ENCODE measurements around the gene COL4A4.

The COL4A4 gene

DNA sequence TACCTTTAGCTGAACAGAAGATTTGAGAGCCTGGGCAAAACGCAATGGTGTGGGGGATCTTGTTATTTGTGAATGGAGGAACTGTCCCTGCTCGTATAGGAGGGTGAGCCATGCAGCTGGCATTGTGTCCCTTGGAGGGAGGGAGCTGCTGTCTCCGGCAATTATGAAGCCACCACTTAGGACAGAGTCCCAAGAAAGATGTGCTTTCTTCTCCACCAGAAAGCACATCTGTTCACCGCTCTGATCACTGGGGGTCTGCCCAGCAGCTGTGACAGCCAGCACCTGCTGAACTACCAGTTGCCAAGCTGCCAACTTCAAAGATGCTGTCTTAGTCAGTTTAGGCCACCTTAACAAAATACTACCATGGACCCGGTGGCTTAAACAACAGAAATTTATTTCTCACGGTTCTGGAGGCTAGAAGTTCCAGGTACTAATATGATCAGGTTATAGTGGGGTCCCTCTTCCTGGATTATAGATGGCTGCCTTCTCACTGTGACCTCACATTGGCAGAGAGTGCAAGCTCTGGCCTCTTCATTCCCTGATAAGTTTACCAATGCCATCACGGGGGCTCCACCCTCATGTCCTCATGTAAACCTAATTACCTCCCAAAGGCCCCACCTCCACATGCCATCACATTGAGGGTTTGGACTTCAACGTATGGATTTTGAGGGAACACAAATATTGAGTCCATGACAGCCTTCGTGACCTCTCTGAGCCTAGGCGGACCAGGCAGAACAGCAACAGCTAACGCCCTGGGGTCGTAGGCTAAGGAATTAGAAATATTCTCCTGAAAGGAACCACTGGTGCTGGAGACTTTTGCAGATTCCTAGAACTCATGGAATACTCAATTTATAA lies 179.9 kb downstream of the COL4A4 start:
- DNase-seq: peak in 11 of 51 donors; percentile 4 to 33 (median 20)

DNA sequence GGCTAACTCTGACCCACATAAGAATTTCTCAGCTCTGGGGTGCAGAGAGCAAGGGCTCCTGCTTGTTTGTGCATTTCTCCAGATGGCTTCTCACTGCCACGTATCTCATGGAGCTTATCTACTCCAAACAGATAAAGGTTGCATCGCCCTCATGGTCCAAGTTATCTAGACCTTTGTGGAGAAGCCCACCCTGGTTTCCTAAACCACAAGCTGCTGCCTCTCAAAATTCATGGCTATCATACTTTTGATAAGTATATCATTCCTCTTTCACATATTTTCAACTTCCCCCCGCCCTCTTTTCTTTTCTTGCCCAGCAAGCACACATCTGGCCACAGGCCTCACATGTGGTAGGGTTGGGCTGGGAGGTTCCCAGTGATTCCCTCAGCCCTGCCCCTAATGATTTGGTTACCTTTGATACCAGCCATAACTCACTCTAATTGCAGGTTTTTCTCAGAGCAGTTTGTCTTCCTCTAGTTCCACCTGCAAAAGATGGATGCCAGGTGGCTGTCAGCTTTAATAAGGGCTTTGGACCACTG lies 182.1 kb downstream of the COL4A4 start:
- no peak for DNase-seq

DNA sequence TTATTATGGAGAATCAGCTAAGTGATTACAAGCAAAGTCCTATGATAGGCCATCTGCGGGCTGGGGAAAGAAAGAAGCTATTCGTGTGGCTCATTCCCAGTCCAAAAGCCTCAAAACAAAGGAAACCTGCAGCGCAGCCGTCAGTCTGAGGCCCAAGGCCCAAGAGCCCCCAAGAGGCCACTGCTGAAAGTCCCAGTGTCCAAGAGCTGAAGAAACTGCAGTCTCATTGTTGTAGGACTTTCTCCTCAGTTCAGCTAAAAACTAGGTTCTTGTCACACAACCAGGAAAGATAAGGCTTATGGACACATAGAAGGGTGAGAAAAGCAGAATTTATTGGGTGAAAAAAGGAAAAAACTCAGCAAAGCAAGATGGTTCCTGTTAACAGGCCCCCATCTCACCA lies 185.0 kb downstream of the COL4A4 start:
- peak in 23 of 51 donors; percentile 5 to 55 (median 24) for DNase-seq

DNA sequence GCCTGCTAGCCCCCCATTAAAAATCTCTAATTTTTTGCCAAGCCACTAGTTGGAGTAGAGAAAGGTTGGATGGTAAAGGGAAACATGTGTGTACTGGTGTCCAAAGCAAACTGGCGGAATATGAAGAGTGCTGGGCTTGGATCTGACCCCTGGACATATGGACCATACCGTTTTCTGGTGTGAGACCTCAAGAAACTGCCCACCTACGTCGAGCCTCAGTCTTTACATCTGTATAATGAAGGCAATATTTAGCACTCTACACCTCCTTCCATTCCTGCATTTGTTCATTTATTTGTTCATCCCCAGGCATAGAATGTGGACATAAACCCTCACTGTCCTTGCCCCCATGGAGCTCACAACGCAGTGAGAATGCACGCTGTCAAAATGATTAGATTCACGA lies 185.7 kb downstream of the COL4A4 start:
- DNase-seq: no peak

DNA sequence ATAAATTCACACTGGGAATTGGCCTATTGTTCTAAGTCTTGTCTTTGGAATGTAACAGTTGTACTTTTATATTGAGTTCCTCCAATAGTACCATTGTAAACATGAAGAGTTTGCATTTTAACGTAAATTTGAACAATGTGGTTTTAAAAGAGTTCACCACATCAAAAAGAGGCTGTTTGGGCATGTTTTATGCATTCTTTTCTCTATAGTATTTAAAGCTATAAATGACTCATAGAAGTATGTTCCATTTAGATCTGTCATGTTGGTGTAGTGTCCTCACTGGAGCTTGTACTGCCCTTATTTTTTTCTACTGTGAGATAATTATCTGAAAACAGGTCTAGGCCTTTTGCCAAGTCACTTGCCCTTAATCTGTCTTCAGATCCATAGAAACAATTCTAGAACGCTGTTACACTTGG lies 186.2 kb downstream of the COL4A4 start:
- no peak for DNase-seq

DNA sequence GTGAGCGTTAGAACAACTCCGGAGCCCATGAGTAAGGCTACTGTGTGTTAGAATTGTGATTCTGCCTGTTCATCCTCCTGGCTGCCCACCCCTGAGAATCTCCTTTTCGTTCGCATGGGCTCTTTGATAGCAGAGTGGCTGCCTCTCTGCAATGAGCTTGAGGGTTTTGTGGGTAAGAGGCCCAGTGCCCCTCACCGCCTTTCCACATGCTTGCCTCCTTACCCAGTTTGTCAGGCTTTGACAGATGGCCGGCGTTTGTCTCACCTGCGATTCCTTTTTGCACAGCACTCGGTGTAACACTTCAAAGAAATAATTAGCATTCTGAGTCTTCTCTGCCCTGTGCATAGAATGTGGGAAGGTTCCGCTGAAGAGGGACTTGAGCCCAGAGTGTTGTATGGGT lies 190.2 kb downstream of the COL4A4 start:
- no peak for DNase-seq

DNA sequence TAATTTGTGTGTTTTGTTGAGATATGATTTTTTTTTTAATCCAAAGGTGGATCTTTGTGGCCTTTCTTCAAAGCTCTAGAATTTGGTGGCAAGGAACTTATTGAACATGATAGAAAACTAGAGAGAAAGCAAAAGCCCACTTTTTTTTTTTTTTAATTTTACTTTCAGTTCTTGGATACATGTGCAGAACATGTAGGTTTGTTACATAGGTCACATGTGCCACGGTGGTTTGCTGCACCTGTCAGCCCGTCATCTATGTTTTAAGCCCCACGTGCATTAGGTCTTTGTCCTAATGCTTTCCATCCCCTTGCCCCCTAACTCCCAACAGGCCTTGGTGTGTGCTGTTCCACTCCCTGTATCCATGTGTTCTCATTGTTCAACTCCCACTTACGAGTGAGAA lies 192.2 kb downstream of the COL4A4 start:
- no peak for DNase-seq

DNA sequence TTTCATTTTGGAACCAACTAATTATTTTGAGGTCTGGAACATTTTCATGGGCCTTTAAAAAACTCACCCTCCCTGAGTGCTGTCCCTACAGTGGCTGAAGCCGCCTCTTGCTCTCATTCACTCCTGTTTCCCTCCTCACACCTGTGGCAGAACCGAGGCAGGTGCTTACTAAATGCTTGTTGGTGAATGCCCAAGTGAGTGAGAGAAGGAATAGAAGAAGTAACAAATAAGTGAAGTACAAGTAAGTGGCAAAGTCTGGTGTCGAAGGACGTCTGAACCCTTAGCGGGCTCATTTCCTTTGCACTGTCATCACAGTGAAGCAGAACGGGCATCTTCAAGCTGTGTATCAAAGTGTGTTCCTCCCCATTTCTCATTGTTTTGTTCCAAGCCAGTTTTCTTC lies 192.9 kb downstream of the COL4A4 start:
- DNase-seq: no peak

DNA sequence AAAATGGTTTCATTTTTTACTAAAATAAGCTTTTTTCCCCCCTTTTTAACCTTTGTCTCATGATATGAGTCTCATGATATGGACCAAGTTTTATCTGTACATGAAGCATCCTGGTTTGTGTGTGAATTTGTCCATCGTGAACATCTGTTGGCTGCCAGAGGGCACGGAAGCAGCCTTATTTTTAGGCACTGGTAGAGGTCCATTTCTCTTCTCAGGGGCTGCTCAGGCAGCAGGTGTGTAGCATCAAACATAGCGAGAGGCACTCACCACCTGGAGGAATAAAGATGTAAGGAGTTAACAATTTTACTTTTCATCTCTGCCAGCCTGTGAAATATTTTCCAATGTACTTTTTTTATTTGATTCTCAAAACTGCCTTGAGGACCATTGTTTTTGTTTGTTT lies 193.6 kb downstream of the COL4A4 start:
- no peak for DNase-seq

DNA sequence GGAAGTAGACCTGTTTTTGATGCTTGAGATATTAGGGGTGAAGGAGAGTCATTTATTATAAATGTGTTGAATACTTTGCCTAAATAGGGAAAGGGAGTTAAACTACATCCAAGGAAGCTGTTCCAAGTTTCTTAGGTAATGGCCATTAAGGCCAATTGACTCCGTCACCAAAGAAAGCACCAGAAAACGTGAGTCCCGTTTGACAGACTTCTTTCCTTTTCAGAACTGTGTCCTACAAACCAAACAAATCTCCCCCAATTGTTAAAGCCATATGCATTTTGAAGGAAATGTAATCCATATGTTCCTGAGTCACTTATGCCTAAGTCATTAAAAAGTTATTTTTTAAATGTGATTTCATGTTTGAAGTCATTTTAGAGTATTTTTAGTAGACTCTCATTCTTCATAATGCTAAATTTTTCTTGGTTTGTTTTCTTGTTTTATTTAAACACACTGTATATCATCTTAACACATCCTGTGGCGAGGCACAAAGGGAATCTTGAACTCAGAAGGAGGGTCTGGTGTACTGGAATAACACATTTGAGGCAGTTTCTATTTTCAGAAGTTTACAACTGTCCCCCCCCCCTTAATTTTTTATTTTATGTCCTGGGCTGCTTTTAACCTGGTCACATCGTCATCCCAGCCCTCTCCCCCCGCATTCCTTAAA lies 194.5 kb downstream of the COL4A4 start:
- no peak for DNase-seq

DNA sequence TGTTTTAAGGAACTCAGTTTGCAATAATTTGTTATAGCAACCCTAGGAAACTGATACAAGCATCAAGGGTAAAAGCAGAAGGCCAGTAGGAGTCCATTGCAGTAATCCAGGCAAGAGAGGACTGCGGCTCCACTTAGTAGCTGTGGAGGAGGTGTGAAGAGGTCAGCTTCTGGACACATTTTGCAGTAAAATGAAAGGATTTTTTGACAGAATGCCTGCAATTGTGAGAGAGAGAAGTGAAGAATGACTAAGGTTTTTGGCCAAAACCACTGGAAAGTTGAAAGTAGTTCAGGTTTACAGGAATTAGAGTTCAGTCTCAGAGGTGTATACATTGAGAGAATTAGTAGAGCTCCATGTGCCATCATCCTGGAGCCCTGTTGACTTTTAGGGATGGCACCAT lies 198.6 kb downstream of the COL4A4 start:
- DNase-seq: no peak

DNA sequence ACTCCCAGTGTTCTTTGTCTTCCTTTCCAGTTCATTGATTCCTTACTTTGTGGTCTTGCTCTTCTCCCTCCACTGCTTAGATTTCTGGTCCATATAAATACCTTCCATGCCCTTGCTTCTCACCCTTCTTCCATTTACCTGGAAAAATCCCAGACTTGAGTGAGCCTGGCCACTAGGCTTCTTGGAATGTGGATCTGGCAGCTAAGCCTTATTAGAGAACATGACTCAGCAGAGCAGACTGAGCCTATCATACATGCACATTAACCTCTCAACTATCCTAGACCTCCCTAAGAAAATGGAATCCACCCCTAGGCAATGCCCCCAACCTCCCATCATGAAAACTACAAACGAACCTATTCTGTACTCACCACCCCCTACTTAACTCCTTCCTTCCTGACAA lies 200.5 kb downstream of the COL4A4 start:
- no peak for DNase-seq

DNA sequence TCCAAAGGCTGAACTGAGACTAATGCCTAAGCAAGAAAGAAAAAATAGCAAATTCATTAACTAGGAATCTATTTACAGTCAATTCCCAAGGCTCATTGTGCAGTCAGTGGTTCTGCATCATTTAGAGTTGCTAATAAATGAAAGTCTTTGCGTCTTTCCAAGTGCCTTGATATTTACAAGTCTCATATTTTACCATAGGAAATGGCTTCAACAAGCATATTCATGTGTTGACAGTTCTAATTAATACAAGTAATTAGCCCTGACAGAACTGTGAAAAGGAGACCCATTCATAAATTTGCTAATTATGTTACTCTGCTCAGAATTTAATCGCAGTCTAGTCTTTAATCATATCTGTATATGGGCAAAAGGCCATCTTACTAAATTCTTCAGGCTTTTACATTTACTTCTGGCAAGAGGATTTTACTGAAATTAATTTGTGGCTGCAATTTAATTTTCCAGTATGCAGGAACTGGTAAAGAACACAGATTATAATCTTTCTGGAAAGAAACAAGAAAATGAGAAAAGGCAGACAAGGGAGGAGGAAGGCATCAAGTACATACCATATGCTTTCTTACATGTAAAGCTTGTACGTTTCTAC lies 201.7 kb downstream of the COL4A4 start:
- no peak for DNase-seq

DNA sequence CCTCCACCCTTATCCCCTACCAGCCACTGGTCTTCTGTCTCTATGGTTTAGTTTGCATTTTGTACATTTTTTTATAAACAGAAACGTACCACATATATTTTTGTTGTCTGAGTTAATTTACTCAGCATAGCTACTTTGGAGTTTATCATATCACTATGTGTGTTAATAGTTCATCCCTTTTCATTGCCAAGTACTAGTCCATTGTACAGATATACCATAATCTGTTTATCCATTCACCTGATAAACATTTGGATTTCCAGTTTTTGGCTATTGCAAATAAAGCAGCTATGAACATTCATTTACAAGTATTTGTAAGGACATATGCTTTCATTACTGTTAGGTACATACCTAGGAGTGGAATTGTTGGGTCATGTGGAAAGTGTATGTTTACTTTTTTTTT lies 204.6 kb downstream of the COL4A4 start:
- no peak for DNase-seq

DNA sequence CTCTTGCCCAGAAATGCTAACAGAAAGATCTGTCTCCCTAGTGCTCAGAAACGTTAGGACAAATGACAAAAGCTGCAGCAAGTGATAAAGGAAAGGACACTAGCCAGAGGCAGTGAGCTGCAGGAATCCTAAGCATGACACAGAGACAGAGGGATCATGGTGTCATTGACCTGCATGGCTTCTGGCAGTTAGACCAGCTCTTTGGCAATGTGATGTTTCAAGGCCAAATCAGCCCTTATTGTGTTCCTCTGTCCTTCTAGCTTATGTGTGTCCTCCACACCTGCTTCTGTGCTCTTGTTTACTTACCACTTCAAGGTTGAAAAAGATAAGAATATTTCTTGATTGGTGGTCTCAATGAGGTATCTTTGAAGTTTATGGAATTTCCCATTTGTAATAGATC lies 207.3 kb downstream of the COL4A4 start:
- no peak for DNase-seq

DNA sequence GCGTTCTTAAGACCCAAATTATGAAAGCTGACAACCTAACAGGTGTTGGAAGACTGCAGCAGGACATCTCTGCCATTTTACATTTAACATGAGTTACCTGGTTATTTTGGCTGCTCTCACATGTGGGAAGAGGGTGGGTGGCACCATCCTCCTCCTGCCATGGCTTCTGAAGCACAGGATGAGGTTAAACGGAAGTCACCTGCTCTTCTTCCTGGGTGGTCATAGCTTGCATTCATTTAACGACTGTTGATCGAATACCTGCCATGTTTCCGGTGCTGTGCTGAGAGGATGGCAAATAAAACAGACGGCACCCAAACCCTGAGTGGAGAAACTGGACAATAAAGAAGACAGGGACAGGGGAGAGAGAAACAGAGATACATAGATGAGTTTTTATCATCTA lies 210.2 kb downstream of the COL4A4 start:
- no peak for DNase-seq

DNA sequence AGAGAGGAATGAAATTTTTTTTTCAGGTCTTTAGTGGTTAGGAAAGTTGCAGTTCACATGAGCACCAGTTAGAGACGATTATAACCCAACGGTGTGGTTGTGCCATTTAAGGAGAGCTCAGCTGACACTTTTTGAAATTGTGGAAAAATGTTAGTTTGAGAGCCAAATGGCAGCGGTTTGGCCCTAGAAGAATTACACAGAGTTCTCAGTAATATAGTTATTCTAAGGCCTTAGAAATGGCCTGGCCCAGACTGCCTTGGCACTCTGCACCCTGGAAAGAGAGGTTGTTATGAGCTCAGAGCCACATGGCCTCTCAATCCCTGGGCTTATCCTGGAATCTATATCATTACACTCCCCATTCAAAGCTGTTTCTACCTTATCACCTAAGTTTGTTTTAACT lies 210.8 kb downstream of the COL4A4 start:
- DNase-seq: peak in 4 of 51 donors; percentile 5 to 24 (median 6)
